ENCODE results near the gene ZNF184. TPM values are rescaled to one million over a fixed set of nuclear protein-coding genes. Genes with fewer than 3 reads are reported as not detected.

Gene ZNF184
- polyA plus RNA-seq (2013), result 23.0 TPM

DNA sequence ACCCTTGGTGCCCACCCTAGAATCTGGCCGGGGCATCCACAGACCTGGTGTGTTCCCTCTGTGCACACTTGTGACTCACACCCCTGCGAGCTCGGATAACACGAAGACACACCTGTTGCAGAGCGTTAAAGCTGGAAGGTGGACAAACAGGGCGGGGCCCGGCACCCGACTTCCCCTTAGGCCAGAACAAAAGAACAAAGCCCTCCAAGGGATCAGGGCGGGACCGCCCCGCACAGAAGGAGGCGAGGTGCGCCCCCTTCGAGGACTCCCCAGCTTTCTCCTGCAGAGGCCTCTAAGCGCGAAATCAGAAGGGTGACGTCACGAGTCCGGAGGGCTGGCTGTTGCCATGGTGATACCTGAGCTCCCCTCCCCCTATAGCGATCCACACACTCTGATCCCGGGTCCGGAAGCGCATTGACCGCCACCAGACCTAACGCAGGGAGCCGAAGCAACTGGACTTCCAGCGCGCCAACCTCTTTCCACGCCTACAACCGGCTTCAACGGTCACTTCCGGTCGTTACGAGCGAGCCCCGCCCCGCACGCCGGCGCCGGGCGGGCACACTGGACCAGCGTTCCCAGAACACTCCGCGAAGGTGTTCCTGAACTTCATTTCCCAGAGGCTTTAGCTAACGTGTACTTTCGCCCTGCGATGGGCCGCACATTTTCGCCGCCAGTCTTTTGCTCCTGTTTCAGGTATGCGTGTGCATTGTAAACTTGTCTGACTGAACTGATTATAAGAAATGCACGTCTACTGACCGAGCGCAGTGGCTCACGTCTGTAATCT is at the start of gene ZNF184:
TSS of gene ZNF184 (minus strand) at position 489 of the 784 bp plus-strand sequence. CDS start 811 bp downstream, outside the sequence.
- CTCF ChIA-PET, result interaction anchor here (0.8 to 1.4 kb wide), 3 partner anchors 19 to 84 kb away, joined by 3 to 4 read pairs (median 3); partner anchors contain the start of gene ZNF391

DNA sequence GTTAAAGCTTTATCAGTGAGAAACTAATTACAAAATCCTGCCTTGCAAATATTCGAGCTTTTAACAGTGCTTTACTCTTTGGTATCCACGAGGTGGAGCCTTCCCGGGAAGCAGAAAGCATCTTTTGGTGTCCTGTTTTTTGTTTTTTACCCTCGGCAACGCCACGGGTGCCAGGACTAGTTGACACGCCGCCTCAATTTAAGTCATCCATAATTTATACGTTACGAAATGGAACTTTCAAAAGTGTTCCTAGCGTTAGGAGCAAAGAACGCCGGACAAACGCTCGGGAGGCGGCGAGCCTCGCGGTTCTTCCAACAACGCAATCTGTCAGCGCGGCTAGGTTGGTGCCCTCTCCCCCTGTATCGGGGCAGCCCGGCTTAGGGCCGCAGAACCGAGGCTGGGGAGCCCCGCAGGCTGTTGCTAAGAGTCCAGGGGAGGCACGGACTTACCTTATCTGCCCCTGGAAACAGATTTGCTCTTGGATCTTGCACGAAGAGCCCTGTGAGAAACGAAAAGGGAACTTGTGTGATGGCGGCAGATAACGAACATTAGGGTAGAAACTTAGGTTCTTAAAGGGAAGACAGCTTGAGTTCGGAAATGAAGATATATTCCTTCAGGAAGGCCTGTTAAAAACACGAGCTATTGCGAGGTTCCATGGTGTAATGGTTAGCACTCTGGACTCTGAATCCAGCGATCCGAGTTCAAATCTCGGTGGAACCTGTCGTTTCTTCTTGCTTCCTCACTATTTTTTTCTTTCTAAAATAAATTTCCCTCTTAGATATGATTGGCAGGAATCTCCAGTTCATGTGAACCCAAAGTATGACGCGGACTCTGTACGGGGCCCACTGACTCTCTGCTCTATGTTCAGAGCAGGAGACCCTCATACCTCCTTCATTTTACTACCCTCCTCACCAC is 46.2 kb upstream of the ZNF184 start:
- CTCF ChIA-PET, result interaction anchor here (0.9 to 5.6 kb wide), 10 partner anchors 10 to 342 kb away, joined by 3 to 32 read pairs (median 4); no protein-coding TSS in a partner anchor
- Histone ChIP-seq H3K9me3 (ENCODE audit: control extremely low read depth in 1 of 5, control insufficient read depth in 4 of 5, insufficient read depth in 2 of 5, low read depth in 1 of 5, low read length in 4 of 5) (no peaks in the 10 kb centered on the region), H3K4me1 (ENCODE audit: control extremely low read depth in 1 of 4, control insufficient read depth in 4 of 4, insufficient read depth in 4 of 4, low read length in 3 of 4) (peaks cover 5 to 17% (median 9%) of the 10 kb centered on the region in 4 experiments), H3K36me3 (ENCODE audit: control insufficient read depth in 4 of 4, insufficient read depth in 4 of 4, low read length in 3 of 4) (no peaks in the 10 kb centered on the region), H3K27ac (ENCODE audit: insufficient read depth in 1 of 2, low read depth in 1 of 2, low read length in 2 of 2, poor library complexity in 1 of 2, severe bottlenecking in 2 of 2) (peak overlapping the region; percentile 50 to 86), H3K27me3 (replicated peaks in 2 of 5; ENCODE audit: control insufficient read depth in 4 of 5, insufficient read depth in 5 of 5, low read length in 4 of 5) (peaks cover 13 to 30% (median 21%) of the 10 kb centered on the region in 5 experiments), H3K4me3 (ENCODE audit: control insufficient read depth in 1 of 7, extremely low read depth in 1 of 7, insufficient read depth in 4 of 7, low read depth in 2 of 7, low read length in 6 of 7) (peak overlapping the region; percentile 81 to 98 (median 88))
- POLR2A ChIA-PET, result interaction anchor here (0.7 to 1.1 kb wide), 2 partner anchors 40 to 678 kb away, joined by 3 to 4 read pairs; no protein-coding TSS in a partner anchor
- under 1% methylated on average over 41 of the region's 42 CpGs for WGBS (ENCODE audit: insufficient coverage)
- peak; percentile 84 to 94 (median 93) for DNase-seq

More for the DNA sequence above, at the start of gene ZNF184:
- peak within 1 kb of the TSS; percentile 50 to 97 (median 85) for H3K4me3 ChIP-seq (ENCODE audit: control insufficient read depth in 1 of 7, extremely low read depth in 1 of 7, insufficient read depth in 4 of 7, low read depth in 2 of 7, low read length in 6 of 7)
- H3K36me3 ChIP-seq (ENCODE audit: control insufficient read depth in 4 of 4, insufficient read depth in 4 of 4, low read length in 3 of 4), result peaks cover 15 to 32% (median 18%) of the 10 kb centered on the region in 4 experiments
- peaks cover under 1 to 18% (median 10%) of the 10 kb centered on the region in 5 experiments for H3K9me3 ChIP-seq (ENCODE audit: control extremely low read depth in 1 of 5, control insufficient read depth in 4 of 5, insufficient read depth in 2 of 5, low read depth in 1 of 5, low read length in 4 of 5)
- DNase-seq, result peak; percentile 96 to 98 (median 96)
- WGBS (ENCODE audit: insufficient coverage), result 0% methylated on average over 56 of the region's 56 CpGs
- peaks cover 14 to 28% (median 20%) of the 10 kb centered on the region in 4 experiments for H3K4me1 ChIP-seq (ENCODE audit: control extremely low read depth in 1 of 4, control insufficient read depth in 4 of 4, insufficient read depth in 4 of 4, low read length in 3 of 4)
- H3K27me3 ChIP-seq (replicated peaks in 2 of 5; ENCODE audit: control insufficient read depth in 4 of 5, insufficient read depth in 5 of 5, low read length in 4 of 5), result no peaks in the 10 kb centered on the region
- peak within 1 kb of the TSS; percentile 89 to 97 for H3K27ac ChIP-seq (ENCODE audit: insufficient read depth in 1 of 2, low read depth in 1 of 2, low read length in 2 of 2, poor library complexity in 1 of 2, severe bottlenecking in 2 of 2)
- POLR2A ChIA-PET, result interaction anchor here (1.0 to 1.1 kb wide), 2 partner anchors 18 to 279 kb away, joined by 3 read pairs; no protein-coding TSS in a partner anchor

DNA sequence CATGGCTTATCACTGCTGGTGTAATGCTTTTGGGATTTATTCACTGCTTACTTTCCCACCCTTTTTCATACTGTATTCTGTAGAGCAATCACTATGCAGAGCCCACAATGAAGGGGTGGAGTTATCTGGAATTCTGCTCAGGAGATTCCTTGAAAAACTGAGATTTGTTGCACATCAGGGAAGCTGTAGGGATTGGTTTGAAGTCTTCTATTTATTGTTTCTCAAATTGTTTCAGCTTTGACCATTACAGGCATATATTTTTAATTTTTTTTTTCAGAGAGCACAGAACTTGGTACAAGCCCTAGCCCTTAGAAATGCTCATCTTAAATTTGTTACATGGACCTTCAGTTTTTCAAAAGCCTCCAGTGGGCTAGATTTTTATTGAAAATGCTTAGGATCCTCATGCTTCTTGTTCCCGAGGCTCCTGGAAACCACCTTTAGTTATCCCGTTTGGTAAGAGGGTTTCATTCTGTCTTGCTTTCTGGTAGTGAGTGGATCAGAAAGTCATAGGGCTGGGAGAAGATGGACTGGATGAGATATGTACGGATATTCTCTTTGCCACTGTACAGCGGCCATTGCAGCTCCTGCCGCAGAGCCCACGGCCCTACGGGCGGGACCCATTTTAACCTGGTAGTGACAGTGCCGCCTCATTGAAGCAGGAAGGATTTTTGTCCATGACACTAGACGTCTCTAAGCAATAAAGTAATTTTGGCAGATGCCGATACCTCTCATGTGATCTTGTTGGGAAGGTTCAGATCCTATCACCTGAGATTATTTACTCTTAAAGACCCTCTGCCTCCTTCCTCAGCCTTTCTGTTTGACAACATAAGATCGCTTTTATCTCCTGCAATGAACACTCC is 45.3 kb upstream of the ZNF184 start:
- Histone ChIP-seq H3K4me1 (ENCODE audit: control extremely low read depth in 1 of 4, control insufficient read depth in 4 of 4, insufficient read depth in 4 of 4, low read length in 3 of 4) (peaks cover 5 to 17% (median 9%) of the 10 kb centered on the region in 4 experiments), H3K9me3 (ENCODE audit: control extremely low read depth in 1 of 5, control insufficient read depth in 4 of 5, insufficient read depth in 2 of 5, low read depth in 1 of 5, low read length in 4 of 5) (no peaks in the 10 kb centered on the region), H3K27me3 (replicated peaks in 2 of 5; ENCODE audit: control insufficient read depth in 4 of 5, insufficient read depth in 5 of 5, low read length in 4 of 5) (peaks cover 13 to 40% (median 24%) of the 10 kb centered on the region in 5 experiments), H3K4me3 (ENCODE audit: control insufficient read depth in 1 of 7, extremely low read depth in 1 of 7, insufficient read depth in 4 of 7, low read depth in 2 of 7, low read length in 6 of 7) (peak overlapping the region in 6 of 7 experiments; percentile 81 to 98 (median 87)), H3K27ac (ENCODE audit: insufficient read depth in 1 of 2, low read depth in 1 of 2, low read length in 2 of 2, poor library complexity in 1 of 2, severe bottlenecking in 2 of 2) (peak overlapping the region in 1 of 2 experiments; percentile 86), H3K36me3 (ENCODE audit: control insufficient read depth in 4 of 4, insufficient read depth in 4 of 4, low read length in 3 of 4) (no peaks in the 10 kb centered on the region)
- ChIA-PET CTCF (interaction anchor here (0.9 to 5.6 kb wide), 7 partner anchors 9 to 283 kb away, joined by 3 to 32 read pairs (median 4); no protein-coding TSS in a partner anchor), POLR2A (interaction anchor here (1.1 kb wide), 1 partner anchor 39 kb away, joined by 4 read pairs; no protein-coding TSS in a partner anchor)
- no peak for DNase-seq
- WGBS (ENCODE audit: insufficient coverage), result 56% methylated on average over 11 of the region's 12 CpGs

DNA sequence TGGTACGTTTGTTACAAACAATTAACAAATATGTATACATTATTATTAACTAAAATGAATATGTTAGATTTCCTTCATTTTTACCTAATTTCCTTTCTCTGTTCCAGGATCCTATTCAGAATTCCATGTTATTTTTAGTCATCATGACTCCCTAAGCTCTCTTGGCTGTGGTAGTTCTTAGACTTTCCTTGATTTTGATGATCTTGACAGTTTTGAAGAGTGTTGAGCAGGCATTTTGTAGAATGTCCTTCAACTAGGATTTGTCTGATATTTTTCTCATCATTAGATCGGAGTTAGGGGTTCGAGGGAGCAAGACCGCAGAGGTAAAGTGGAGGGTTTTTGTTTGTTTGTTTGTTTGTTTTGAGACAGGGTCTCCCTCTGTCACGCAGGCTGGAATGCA is 44.3 kb upstream of the ZNF184 start:
- H3K9me3 ChIP-seq (ENCODE audit: control extremely low read depth in 1 of 5, control insufficient read depth in 4 of 5, insufficient read depth in 2 of 5, low read depth in 1 of 5, low read length in 4 of 5), result no peaks in the 10 kb centered on the region
- no peak for DNase-seq
- ChIA-PET CTCF (interaction anchor here (5.6 kb wide), 1 partner anchor 12 kb away, joined by 32 read pairs; no protein-coding TSS in a partner anchor), POLR2A (no interaction called here)
- no peak overlapping the region for H3K27ac ChIP-seq (ENCODE audit: insufficient read depth in 1 of 2, low read depth in 1 of 2, low read length in 2 of 2, poor library complexity in 1 of 2, severe bottlenecking in 2 of 2)
- H3K36me3 ChIP-seq (ENCODE audit: control insufficient read depth in 4 of 4, insufficient read depth in 4 of 4, low read length in 3 of 4), result no peaks in the 10 kb centered on the region
- peaks cover 14 to 48% (median 26%) of the 10 kb centered on the region in 5 experiments for H3K27me3 ChIP-seq (replicated peaks in 2 of 5; ENCODE audit: control insufficient read depth in 4 of 5, insufficient read depth in 5 of 5, low read length in 4 of 5)
- WGBS (ENCODE audit: insufficient coverage), result 96% methylated on average over 3 of the region's 5 CpGs
- H3K4me1 ChIP-seq (ENCODE audit: control extremely low read depth in 1 of 4, control insufficient read depth in 4 of 4, insufficient read depth in 4 of 4, low read length in 3 of 4), result peaks cover 5 to 17% (median 9%) of the 10 kb centered on the region in 4 experiments
- no peak overlapping the region for H3K4me3 ChIP-seq (ENCODE audit: control insufficient read depth in 1 of 7, extremely low read depth in 1 of 7, insufficient read depth in 4 of 7, low read depth in 2 of 7, low read length in 6 of 7)

DNA sequence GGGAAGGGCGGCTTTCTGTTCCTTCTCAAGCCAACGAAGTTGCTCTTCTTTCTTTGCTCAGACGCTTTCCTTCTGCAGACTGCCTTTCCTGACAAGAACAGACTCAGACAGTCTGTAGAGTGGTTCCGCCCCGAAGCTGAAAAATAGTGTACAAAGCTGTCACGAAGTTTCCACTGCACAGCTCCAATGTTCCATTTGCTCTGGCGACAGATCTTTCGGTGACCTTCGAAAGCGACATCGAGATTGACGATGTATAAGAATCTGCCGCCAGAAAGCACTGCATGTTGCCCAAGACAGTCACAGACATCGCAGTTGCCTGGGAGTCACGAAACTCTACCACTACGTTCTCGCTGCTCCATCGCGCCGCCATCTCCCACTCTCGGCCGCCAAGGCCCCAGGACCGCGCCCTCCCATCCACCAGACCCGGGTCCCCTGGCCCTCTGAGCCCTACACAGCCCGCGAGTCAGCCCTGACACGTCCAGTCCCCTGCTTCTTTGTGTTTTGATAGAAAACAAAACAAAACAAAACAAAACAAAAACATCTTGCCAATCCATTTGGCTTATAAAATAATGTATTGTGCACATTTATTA is 42.1 kb upstream of the ZNF184 start:
- no peak overlapping the region for H3K4me3 ChIP-seq (ENCODE audit: control insufficient read depth in 1 of 7, extremely low read depth in 1 of 7, insufficient read depth in 4 of 7, low read depth in 2 of 7, low read length in 6 of 7)
- CTCF ChIA-PET, result interaction anchor here (5.6 kb wide), 1 partner anchor 9 kb away, joined by 32 read pairs; no protein-coding TSS in a partner anchor
- H3K4me1 ChIP-seq (ENCODE audit: control extremely low read depth in 1 of 4, control insufficient read depth in 4 of 4, insufficient read depth in 4 of 4, low read length in 3 of 4), result peaks cover 5 to 17% (median 9%) of the 10 kb centered on the region in 4 experiments
- no peaks in the 10 kb centered on the region for H3K9me3 ChIP-seq (ENCODE audit: control extremely low read depth in 1 of 5, control insufficient read depth in 4 of 5, insufficient read depth in 2 of 5, low read depth in 1 of 5, low read length in 4 of 5)
- POLR2A ChIA-PET, result no interaction called here
- DNase-seq, result no peak
- H3K27ac ChIP-seq (ENCODE audit: insufficient read depth in 1 of 2, low read depth in 1 of 2, low read length in 2 of 2, poor library complexity in 1 of 2, severe bottlenecking in 2 of 2), result no peak overlapping the region
- H3K36me3 ChIP-seq (ENCODE audit: control insufficient read depth in 4 of 4, insufficient read depth in 4 of 4, low read length in 3 of 4), result no peaks in the 10 kb centered on the region
- WGBS (ENCODE audit: insufficient coverage), result 30% methylated on average over 25 of the region's 28 CpGs
- H3K27me3 ChIP-seq (replicated peaks in 2 of 5; ENCODE audit: control insufficient read depth in 4 of 5, insufficient read depth in 5 of 5, low read length in 4 of 5), result peaks cover 14 to 58% (median 32%) of the 10 kb centered on the region in 5 experiments

DNA sequence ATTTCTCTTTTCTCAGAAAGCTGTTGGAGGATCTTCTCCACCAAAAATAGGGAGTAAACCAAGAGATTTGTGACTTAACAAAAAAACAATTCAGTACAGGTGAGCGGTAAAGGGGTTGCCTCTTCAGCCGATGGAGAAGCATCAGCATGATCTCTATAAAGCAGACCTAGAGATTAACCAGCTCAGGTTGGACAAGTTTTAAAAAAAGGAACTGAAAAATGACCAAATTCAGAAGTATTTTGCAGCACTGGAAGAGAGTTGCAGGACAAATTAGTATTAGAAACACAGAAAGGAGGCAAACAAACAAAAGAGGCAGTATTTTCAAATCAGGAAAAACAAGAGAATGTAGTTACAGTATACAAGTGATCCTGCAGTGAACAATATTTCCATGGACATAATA is 39.6 kb upstream of the ZNF184 start:
- ChIA-PET POLR2A (no interaction called here), CTCF (no interaction called here)
- no peak overlapping the region for H3K27ac ChIP-seq (ENCODE audit: insufficient read depth in 1 of 2, low read depth in 1 of 2, low read length in 2 of 2, poor library complexity in 1 of 2, severe bottlenecking in 2 of 2)
- H3K36me3 ChIP-seq (ENCODE audit: control insufficient read depth in 4 of 4, insufficient read depth in 4 of 4, low read length in 3 of 4), result no peaks in the 10 kb centered on the region
- H3K4me1 ChIP-seq (ENCODE audit: control extremely low read depth in 1 of 4, control insufficient read depth in 4 of 4, insufficient read depth in 4 of 4, low read length in 3 of 4), result no peaks in the 10 kb centered on the region
- H3K4me3 ChIP-seq (ENCODE audit: control insufficient read depth in 1 of 7, extremely low read depth in 1 of 7, insufficient read depth in 4 of 7, low read depth in 2 of 7, low read length in 6 of 7), result no peak overlapping the region
- no peaks in the 10 kb centered on the region for H3K9me3 ChIP-seq (ENCODE audit: control extremely low read depth in 1 of 5, control insufficient read depth in 4 of 5, insufficient read depth in 2 of 5, low read depth in 1 of 5, low read length in 4 of 5)
- DNase-seq, result no peak
- 93% methylated on average over 2 of the region's 2 CpGs for WGBS (ENCODE audit: insufficient coverage)
- H3K27me3 ChIP-seq (replicated peaks in 2 of 5; ENCODE audit: control insufficient read depth in 4 of 5, insufficient read depth in 5 of 5, low read length in 4 of 5), result peaks cover 14 to 61% (median 41%) of the 10 kb centered on the region in 5 experiments

All from common myeloid progenitor, CD34-positive (primary cell).